Neural progenitor cell (in vitro differentiated cells): ENCODE results near the gene CALY. TPM values are rescaled to one million over a fixed set of nuclear protein-coding genes. Genes with fewer than 3 reads are reported as not detected.

ENCODE experiments used
- DNase-seq: peaks from one replicate; pipeline ENCODE4 v3.0.0-alpha.2; 2016; ENCODE audit warnings: low spot score
- H2AFZ ChIP-seq: fragments of 200-600 bp; sonication (generic); replicated peaks from 2 replicates; pipeline ENCODE4 v1.6.1; 2016; ENCODE audit warnings: antibody characterized with exemption
- H3F3A ChIP-seq: fragments of 200-600 bp; sonication (generic); 2 replicates; pipeline ENCODE4 v1.6.1; 2016; ENCODE audit warnings: antibody characterized with exemption, low read depth
- H3K27ac ChIP-seq: fragments of 200-600 bp; sonication (generic); 2 replicates; pipeline ENCODE4 v1.5.1; 2016; ENCODE audit warnings: mild to moderate bottlenecking
- H3K27me3 ChIP-seq: fragments of 200-600 bp; sonication (generic); 2 replicates; pipeline ENCODE4 v1.6.1; 2016; ENCODE audit warnings: mild to moderate bottlenecking, moderate library complexity
- H3K36me3 ChIP-seq: fragments of 200-600 bp; sonication (generic); 2 replicates; pipeline ENCODE4 v1.5.1; 2016
- H3K4me1 ChIP-seq: fragments of 200-600 bp; sonication (generic); 2 replicates; pipeline ENCODE4 v1.6.1; 2016; ENCODE audit warnings: mixed run types
- H3K4me2 ChIP-seq: fragments of 200-600 bp; sonication (generic); 2 replicates; pipeline ENCODE4 v1.6.1; 2016
- H3K4me3 ChIP-seq: fragments of 200-600 bp; sonication (generic); 2 replicates; pipeline ENCODE4 v1.5.1; 2016
- H3K79me2 ChIP-seq: fragments of 200-600 bp; sonication (generic); 2 replicates; pipeline ENCODE4 v1.6.1; 2016; ENCODE audit warnings: low read depth
- H3K9ac ChIP-seq: fragments of 200-600 bp; sonication (generic); 2 replicates; pipeline ENCODE4 v1.6.1; 2016
- H3K9me3 ChIP-seq: fragments of 200-600 bp; sonication (generic); 2 replicates; pipeline ENCODE4 v1.5.1; 2016; ENCODE audit warnings: low read depth
- H4K20me1 ChIP-seq: fragments of 200-600 bp; sonication (generic); 2 replicates; pipeline ENCODE4 v1.6.1; 2016; ENCODE audit warnings: low read depth
- H3K27ac Mint-ChIP-seq: 3 replicates; pipeline ENCODE4 v1.8.0; 2021; ENCODE audit warnings: mixed read lengths
- H3K27me3 Mint-ChIP-seq: 2 replicates; pipeline ENCODE4 v1.8.0; 2022; ENCODE audit warnings: low read depth, mild to moderate bottlenecking, inconsistent platforms, moderate library complexity, mixed read lengths; ENCODE audit not compliant: insufficient read depth
- H3K36me3 Mint-ChIP-seq: 3 replicates; pipeline ENCODE4 v1.8.0; 2021; ENCODE audit warnings: mixed read lengths
- H3K4me1 Mint-ChIP-seq: 3 replicates; pipeline ENCODE4 v1.8.0; 2021; ENCODE audit warnings: mixed read lengths
- H3K4me3 Mint-ChIP-seq: 3 replicates; pipeline ENCODE4 v1.8.0; 2021; ENCODE audit warnings: mild to moderate bottlenecking, moderate library complexity, mixed read lengths
- H3K9me3 Mint-ChIP-seq: 3 replicates; pipeline ENCODE4 v1.8.0; 2020; ENCODE audit warnings: mixed read lengths
- EZH2 ChIP-seq: fragments of 200-600 bp; sonication (generic); IDR thresholded peaks from 2 replicates; pipeline ENCODE4 v1.6.1; 2017; ENCODE audit warnings: antibody characterized with exemption, mild to moderate bottlenecking, moderate library complexity
- EZH2phosphoT487 ChIP-seq: fragments of 200-600 bp; sonication (generic); IDR thresholded peaks from 2 replicates; pipeline ENCODE4 v1.6.1; 2017; ENCODE audit warnings: antibody characterized with exemption
- total RNA-seq: library from RNA; depleted of rRNA; stranded (reverse); fragments of >200 nt; gene quantifications from 2 replicates; pipeline ENCODE4 v1.2.3, GENCODE V29; 2015; ENCODE audit warnings: low replicate concordance
- TF ChIP-seq, protein P1 (sequence below): fragments of 200-600 bp; sonication (generic); IDR thresholded peaks from 2 replicates; pipeline ENCODE4 v1.5.1; 2017; ENCODE audit warnings: antibody characterized with exemption, mild to moderate bottlenecking

The CALY gene
- total RNA-seq, 1 donor from 2014 or later, result not detected

DNA sequence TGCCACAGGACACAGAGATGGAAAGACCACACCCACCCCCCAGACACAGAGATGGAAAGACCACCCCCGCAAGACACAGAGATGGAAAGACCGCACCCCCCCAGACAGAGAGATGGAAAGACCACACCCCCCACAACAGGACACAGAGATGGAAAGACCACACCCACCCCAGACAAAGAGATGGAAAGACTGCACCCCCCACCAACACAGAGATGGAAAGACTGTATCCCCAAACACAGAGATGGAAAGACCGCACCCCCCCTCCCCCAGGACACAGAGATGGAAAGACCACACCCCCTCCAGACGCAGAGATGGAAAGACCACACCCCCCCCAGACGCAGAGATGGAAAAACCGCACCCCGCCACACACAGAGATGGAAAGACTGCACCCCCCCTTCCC lies 20.0 kb downstream of the CALY start:
- no peaks in the 10 kb centered on the region for H3K79me2 ChIP-seq
- peaks cover 8% of the 10 kb centered on the region for H3F3A ChIP-seq
- peaks cover 2% of the 10 kb centered on the region for H3K36me3 Mint-ChIP-seq
- H3K4me3 Mint-ChIP-seq, result no peak overlapping the region
- H3K36me3 ChIP-seq, result no peaks in the 10 kb centered on the region
- DNase-seq, result no peak
- H2AFZ ChIP-seq, result no peak overlapping the region
- no peaks in the 10 kb centered on the region for H3K4me1 ChIP-seq
- no peak overlapping the region for H3K4me3 ChIP-seq
- TF ChIP-seq EZH2phosphoT487 (no peak), EZH2 (no peak)
- TF ChIP-seq, protein P1, sequence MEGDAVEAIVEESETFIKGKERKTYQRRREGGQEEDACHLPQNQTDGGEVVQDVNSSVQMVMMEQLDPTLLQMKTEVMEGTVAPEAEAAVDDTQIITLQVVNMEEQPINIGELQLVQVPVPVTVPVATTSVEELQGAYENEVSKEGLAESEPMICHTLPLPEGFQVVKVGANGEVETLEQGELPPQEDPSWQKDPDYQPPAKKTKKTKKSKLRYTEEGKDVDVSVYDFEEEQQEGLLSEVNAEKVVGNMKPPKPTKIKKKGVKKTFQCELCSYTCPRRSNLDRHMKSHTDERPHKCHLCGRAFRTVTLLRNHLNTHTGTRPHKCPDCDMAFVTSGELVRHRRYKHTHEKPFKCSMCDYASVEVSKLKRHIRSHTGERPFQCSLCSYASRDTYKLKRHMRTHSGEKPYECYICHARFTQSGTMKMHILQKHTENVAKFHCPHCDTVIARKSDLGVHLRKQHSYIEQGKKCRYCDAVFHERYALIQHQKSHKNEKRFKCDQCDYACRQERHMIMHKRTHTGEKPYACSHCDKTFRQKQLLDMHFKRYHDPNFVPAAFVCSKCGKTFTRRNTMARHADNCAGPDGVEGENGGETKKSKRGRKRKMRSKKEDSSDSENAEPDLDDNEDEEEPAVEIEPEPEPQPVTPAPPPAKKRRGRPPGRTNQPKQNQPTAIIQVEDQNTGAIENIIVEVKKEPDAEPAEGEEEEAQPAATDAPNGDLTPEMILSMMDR, result no peak
- no peaks in the 10 kb centered on the region for H3K9me3 ChIP-seq
- no peak overlapping the region for H3K27ac Mint-ChIP-seq
- peaks cover 9% of the 10 kb centered on the region for H3K4me1 Mint-ChIP-seq
- H3K9ac ChIP-seq, result no peak overlapping the region
- no peak overlapping the region for H3K4me2 ChIP-seq
- peaks cover 10% of the 10 kb centered on the region for H3K27me3 Mint-ChIP-seq
- peaks cover 15% of the 10 kb centered on the region for H3K27me3 ChIP-seq
- peaks cover 3% of the 10 kb centered on the region for H4K20me1 ChIP-seq
- no peak overlapping the region for H3K27ac ChIP-seq
- H3K9me3 Mint-ChIP-seq, result peaks cover 4% of the 10 kb centered on the region

- H3K27me3 ChIP-seq, result peaks cover 15% of the 10 kb centered on the region
- H3K27me3 Mint-ChIP-seq, result peaks cover 10% of the 10 kb centered on the region
- no peak overlapping the region for H3K4me3 Mint-ChIP-seq
- no peak overlapping the region for H3K27ac Mint-ChIP-seq
- peaks cover 5% of the 10 kb centered on the region for H3K36me3 Mint-ChIP-seq
- no peak overlapping the region for H3K4me2 ChIP-seq
- H3K4me1 ChIP-seq, result no peaks in the 10 kb centered on the region
- H3K4me1 Mint-ChIP-seq, result peaks cover 9% of the 10 kb centered on the region
- H3K9me3 Mint-ChIP-seq, result peaks cover 4% of the 10 kb centered on the region
- no peak overlapping the region for H2AFZ ChIP-seq
- peaks cover 3% of the 10 kb centered on the region for H4K20me1 ChIP-seq
- H3K9me3 ChIP-seq, result no peaks in the 10 kb centered on the region
- no peak overlapping the region for H3K27ac ChIP-seq
- no peaks in the 10 kb centered on the region for H3K36me3 ChIP-seq
- DNase-seq, result no peak
- no peak for TF ChIP-seq EZH2
- TF ChIP-seq EZH2phosphoT487, result no peak
- TF ChIP-seq, protein P1, result no peak
- no peaks in the 10 kb centered on the region for H3K79me2 ChIP-seq
- no peak overlapping the region for H3K9ac ChIP-seq
- peaks cover 8% of the 10 kb centered on the region for H3F3A ChIP-seq
- H3K4me3 ChIP-seq, result no peak overlapping the region
Measured at GRCh38 chr10:133316266-133316665, 20.4 kb downstream of the CALY start.

- peaks cover 15% of the 10 kb centered on the region for H3K27me3 ChIP-seq
- H3F3A ChIP-seq, result peaks cover 8% of the 10 kb centered on the region
- H3K9me3 ChIP-seq, result no peaks in the 10 kb centered on the region
- Mint-ChIP-seq H3K36me3 (peaks cover 9% of the 10 kb centered on the region), H3K9me3 (peaks cover 4% of the 10 kb centered on the region), H3K27ac (no peak overlapping the region), H3K4me3 (no peak overlapping the region), H3K27me3 (peaks cover 10% of the 10 kb centered on the region), H3K4me1 (peaks cover 9% of the 10 kb centered on the region)
- DNase-seq, result no peak
- H3K9ac ChIP-seq, result no peak overlapping the region
- H3K36me3 ChIP-seq, result no peaks in the 10 kb centered on the region
- no peak overlapping the region for H3K27ac ChIP-seq
- H3K4me1 ChIP-seq, result no peaks in the 10 kb centered on the region
- peaks cover 3% of the 10 kb centered on the region for H4K20me1 ChIP-seq
- no peak overlapping the region for H3K4me3 ChIP-seq
- no peak overlapping the region for H3K4me2 ChIP-seq
- no peaks in the 10 kb centered on the region for H3K79me2 ChIP-seq
- no peak overlapping the region for H2AFZ ChIP-seq
- no peak for TF ChIP-seq EZH2phosphoT487
- TF ChIP-seq EZH2, result no peak
- TF ChIP-seq, protein P1, result no peak
Measured at GRCh38 chr10:133315847-133316246, 20.8 kb downstream of the CALY start.
